ENCODE results near the gene NFKBIE. TPM values are rescaled to one million over a fixed set of nuclear protein-coding genes. Genes with fewer than 3 reads are reported as not detected.
"Not testable (repeated sequence)": the region's sequence is repeated elsewhere in the genome, so short reads cannot be mapped to it uniquely, and the experiment has no call there.

The NFKBIE gene
- total RNA-seq, 1 donor: 5.4 TPM

DNA sequence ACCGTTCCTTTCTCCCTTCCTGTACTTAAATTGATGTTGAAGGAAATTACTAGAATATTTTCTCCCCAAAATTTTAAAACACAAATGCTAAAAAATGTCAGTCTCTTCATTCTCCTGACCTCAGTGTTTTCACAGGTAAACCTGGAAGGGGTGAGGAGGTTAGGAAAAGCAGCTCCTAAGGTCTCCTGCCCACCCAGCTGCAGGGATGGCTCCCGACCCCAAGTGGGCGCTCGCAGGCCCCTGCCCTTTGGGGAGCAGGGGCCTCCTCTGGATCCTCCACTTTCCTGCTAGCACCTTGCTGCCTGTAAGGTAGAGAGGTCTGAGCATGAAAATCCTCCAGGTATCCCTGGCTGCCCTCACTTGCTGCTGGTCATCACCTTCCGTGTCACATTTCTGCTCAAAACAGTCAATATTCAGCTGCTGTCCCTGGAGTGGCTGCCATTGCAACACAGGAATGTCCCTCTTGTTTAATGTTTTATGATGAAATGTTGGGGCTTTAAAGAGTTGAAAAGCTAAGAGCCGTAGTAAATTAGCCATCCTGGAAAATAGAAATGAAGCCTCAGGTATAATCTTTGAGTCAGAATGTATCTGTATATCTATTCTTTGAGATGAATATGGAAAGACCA is 29.3 kb downstream of the NFKBIE start:
- TF ChIP-seq, protein P1, sequence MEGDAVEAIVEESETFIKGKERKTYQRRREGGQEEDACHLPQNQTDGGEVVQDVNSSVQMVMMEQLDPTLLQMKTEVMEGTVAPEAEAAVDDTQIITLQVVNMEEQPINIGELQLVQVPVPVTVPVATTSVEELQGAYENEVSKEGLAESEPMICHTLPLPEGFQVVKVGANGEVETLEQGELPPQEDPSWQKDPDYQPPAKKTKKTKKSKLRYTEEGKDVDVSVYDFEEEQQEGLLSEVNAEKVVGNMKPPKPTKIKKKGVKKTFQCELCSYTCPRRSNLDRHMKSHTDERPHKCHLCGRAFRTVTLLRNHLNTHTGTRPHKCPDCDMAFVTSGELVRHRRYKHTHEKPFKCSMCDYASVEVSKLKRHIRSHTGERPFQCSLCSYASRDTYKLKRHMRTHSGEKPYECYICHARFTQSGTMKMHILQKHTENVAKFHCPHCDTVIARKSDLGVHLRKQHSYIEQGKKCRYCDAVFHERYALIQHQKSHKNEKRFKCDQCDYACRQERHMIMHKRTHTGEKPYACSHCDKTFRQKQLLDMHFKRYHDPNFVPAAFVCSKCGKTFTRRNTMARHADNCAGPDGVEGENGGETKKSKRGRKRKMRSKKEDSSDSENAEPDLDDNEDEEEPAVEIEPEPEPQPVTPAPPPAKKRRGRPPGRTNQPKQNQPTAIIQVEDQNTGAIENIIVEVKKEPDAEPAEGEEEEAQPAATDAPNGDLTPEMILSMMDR (IDR thresholded peaks at IDR 0.05; ENCODE audit: insufficient read depth, low read length): no peak
- DNase-seq (ENCODE audit: low read depth): no peak

DNA sequence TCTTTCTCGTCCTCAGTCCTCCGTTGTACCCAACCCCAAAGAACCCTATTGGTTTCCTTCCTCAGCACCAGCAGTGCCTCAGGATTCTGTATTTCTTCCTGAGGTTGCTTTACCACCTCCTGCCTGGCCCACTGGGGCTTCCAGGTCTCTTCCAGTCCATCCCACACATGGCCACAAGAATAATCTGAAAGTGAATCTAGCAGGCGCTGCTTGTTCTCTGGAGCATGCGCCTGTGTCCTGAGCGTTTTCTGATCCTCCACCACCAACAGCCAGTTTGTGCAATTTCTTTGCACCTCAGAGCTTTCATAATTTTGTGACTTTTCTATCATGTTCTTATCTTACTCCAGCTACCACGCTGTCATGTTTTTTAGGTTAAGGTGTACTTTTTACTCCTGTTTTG is 30.1 kb downstream of the NFKBIE start:
- no peak for DNase-seq (ENCODE audit: low read depth)
- H3K4me3 ChIP-seq (ENCODE audit: low read depth, low read length): no peak overlapping the region
- TF ChIP-seq, protein P1 (IDR thresholded peaks at IDR 0.05; ENCODE audit: insufficient read depth, low read length): no peak

More for the DNA sequence above, 29.3 kb downstream of the NFKBIE start:
- H3K4me3 ChIP-seq (ENCODE audit: low read depth, low read length): no peak overlapping the region

DNA sequence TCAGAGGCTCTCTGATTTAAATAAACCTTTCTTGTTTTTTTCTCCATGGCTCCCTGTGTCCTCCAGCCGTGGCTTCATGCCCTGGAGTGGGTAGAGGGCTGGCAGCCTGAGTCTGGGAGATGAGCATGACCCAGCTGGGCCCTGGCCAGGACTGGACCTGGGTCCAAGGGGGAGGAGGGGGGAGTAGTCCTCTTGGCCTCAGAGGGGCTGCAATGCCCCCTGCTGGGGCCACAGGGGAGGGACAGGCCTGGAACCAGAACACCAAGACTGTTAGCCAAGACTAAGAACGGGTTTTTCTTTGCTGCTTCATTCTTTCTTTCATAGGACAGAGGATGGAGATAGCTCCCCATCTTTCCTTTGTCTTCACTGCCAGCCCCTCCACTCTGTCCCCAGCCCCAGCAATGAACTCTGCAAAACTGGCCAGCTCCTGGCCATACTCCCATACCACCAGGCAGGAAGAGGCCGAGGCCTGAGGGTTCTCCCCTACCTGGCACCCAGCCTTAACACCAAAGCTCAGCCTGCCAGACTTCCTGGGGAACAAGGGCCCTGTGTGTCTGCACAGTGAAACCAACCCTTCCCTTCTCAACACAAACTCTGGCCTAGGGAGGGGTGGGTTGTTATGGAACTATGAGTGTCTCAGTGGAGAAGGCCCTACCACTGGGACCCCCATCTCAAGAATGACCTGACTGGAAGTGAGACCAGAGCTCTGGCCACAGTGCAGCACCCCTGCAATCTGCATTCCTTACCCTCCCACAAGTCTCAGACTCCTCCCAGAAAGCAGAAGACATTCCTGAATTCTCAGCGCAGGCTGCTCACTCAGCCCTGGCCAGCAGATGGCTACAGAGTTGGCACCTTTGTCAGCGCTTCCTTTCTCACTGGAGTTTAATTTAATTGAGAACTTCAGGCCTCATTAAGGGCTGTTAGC is 31.0 kb downstream of the NFKBIE start:
- TF ChIP-seq, protein P1 (IDR thresholded peaks at IDR 0.05; ENCODE audit: insufficient read depth, low read length): peak; percentile 96
- no peak overlapping the region for H3K4me3 ChIP-seq (ENCODE audit: low read depth, low read length)
- DNase-seq (ENCODE audit: low read depth): peak; percentile 85

DNA sequence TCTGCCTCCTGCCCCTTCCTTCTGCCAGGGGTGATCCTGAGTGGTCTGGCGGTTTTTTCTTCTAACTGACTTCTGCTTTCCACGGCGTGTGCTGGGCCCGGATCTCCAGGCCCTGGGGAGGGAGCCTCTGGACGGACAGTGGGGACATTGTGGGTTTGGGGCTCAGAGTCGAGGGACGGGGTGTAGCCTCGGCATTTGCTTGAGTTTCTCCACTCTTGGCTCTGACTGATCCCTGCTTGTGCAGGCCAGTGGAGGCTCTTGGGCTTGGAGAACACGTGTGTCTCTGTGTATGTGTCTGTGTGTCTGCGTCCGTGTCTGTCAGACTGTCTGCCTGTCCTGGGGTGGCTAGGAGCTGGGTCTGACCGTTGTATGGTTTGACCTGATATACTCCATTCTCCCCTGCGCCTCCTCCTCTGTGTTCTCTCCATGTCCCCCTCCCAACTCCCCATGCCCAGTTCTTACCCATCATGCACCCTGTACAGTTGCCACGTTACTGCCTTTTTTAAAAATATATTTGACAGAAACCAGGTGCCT is 31.7 kb downstream of the NFKBIE start:
- H3K4me3 ChIP-seq (ENCODE audit: low read depth, low read length): no peak overlapping the region
- TF ChIP-seq, protein P1 (IDR thresholded peaks at IDR 0.05; ENCODE audit: insufficient read depth, low read length): no peak
- no peak for DNase-seq (ENCODE audit: low read depth)

DNA sequence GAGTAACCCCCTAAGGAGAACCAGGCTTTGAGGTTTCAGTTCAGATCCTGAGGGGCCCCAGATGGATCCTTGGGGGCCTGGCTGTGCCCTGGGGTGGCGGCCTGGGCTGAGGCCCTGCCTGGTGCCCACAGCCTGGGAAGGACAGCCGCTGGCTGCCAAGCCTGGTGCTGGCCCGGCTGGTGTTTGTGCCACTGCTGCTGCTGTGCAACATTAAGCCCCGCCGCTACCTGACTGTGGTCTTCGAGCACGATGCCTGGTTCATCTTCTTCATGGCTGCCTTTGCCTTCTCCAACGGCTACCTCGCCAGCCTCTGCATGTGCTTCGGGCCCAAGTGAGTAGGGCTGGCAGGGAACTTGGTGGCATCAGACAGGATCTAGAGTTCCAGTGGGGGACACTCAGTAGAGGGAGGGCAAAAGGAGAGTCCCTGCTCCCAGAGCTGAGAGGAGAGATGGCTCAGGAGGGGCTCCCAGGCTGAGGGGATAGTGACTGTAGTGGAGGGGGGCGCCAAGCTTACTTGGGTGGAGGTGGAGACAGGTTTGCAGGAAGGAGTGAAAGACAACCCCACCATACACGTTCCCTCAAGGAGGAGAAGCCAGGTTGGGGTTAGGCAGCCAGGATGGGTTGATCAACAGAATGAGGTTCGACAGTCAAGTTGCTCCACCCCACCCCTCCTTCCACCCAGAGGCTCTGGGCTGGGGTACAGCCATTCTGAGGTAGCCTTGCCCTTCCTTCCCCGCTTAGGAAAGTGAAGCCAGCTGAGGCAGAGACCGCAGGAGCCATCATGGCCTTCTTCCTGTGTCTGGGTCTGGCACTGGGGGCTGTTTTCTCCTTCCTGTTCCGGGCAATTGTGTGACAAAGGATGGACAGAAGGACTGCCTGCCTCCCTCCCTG is 32.4 kb downstream of the NFKBIE start:
- no peak overlapping the region for H3K4me3 ChIP-seq (ENCODE audit: low read depth, low read length)
- no peak for DNase-seq (ENCODE audit: low read depth)
- TF ChIP-seq, protein P1 (IDR thresholded peaks at IDR 0.05; ENCODE audit: insufficient read depth, low read length): no peak

DNA sequence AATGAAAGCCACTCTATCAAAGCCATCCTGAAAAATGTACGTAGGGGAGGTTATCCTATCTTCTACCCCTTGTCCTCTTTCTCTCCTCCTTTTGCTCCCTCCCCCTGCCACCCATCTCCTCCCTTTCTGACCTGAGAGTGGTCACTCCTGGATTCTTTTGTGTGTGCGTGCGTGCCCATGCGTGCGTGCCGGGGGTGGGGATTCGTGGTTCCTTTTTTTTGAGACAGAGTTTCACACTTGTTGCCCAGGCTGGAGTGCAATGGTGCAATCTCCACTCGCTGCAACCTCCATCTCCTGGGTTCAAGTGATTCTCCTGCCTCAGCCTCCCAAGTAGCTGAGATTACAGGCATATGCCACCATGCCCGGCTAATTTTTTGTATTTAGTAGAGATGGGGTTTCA is 33.9 kb downstream of the NFKBIE start:
- not testable (repeated sequence) for DNase-seq (ENCODE audit: low read depth); H3K4me3 ChIP-seq (ENCODE audit: low read depth, low read length)
